Aorta (tissue), 5 donors: ENCODE results near the gene FUT2. TPM values are rescaled to one million over a fixed set of nuclear protein-coding genes. Genes with fewer than 3 reads are reported as not detected.

ENCODE experiments used
- ATAC-seq: fragments of 200-7000 bp; cut with Tn5 transposase; one replicate; pipeline ENCODE4 v1.9.1; 2022; ENCODE audit warnings: moderate library complexity; ENCODE audit not compliant: low FRiP score
- DNase-seq, 2 donors: peaks; one replicate each; pipeline ENCODE4 v3.0.0-alpha.2; 2020
- H3K27ac ChIP-seq, 2 donors: one replicate each; pipeline ENCODE4 v1.5.1; 2013; ENCODE audit warnings: low read length in 2 of 2, mild to moderate bottlenecking in 2 of 2, moderate library complexity in 2 of 2, control low read depth in 1 of 2, inconsistent platforms in 1 of 2, low read depth in 1 of 2
- H3K27me3 ChIP-seq, 2 donors: one replicate each; pipeline ENCODE4 v1.6.1; 2013; ENCODE audit warnings: control low read depth in 1 of 2, low read length in 1 of 2, mild to moderate bottlenecking in 1 of 2, moderate library complexity in 1 of 2; ENCODE audit not compliant: insufficient read depth in 2 of 2, control insufficient read depth in 1 of 2
- H3K36me3 ChIP-seq, 2 donors: one replicate each; pipeline ENCODE4 v1.6.1; 2013; ENCODE audit warnings: control low read depth in 1 of 2, low read length in 1 of 2, mild to moderate bottlenecking in 1 of 2; ENCODE audit not compliant: insufficient read depth in 2 of 2, control insufficient read depth in 1 of 2
- H3K4me1 ChIP-seq, 2 donors: one replicate each; pipeline ENCODE4 v1.6.1; 2013; ENCODE audit warnings: low read length in 2 of 2, control low read depth in 1 of 2, mild to moderate bottlenecking in 1 of 2, moderate library complexity in 1 of 2; ENCODE audit not compliant: insufficient read depth in 2 of 2, control insufficient read depth in 1 of 2
- H3K4me3 ChIP-seq, 2 donors: one replicate each; pipeline ENCODE4 v1.5.1; 2013; ENCODE audit warnings: low read length in 2 of 2, control low read depth in 1 of 2, mild to moderate bottlenecking in 1 of 2
- H3K9me3 ChIP-seq: one replicate; pipeline ENCODE4 v1.6.1; 2013; ENCODE audit warnings: mild to moderate bottlenecking, low read length; ENCODE audit not compliant: control insufficient read depth
- WGBS, 2 donors: extraction: QIAGEN DNeasy Blood & Tissue Kit; methylation state at CpG; one replicate each; pipeline ENCODE4 v1.1.7; 2013; 5-methylcytosine and 5-hydroxymethylcytosine counted together
- intact Hi-C, 2 donors: fragments of 100-400 bp; cut with DNase I; formaldehyde crosslinking; loops; one replicate each; pipeline versions ENCODE4 v1.14.2 to v1.15.0; 2022
- polyA plus RNA-seq, 2 donors: library from polyadenylated mRNA; stranded (reverse); fragments of 200-250 nt; gene quantifications; one replicate each; pipeline ENCODE4 v1.2.3, GENCODE V29; 2013
- total RNA-seq, 2 donors: library from RNA; stranded (reverse); fragmentation: NEBNext Ultra II Directional; extraction: Animal tissue kit (Norgen Biotek cat#: 25700); gene quantifications; one replicate each; pipeline ENCODE4 v1.2.1, GENCODE V29; 2021
- donor health status: healthy with polysubstance abuse.
- donor health status: Bipolar disorder and iron deficiency.
- donor health status: DM: no; HTN: no; CAD: no.
- donor health status: DM: no; HTN: no; CAD: no.
- donor health status: DM: yes; HTN: yes; CAD: no.

FUT2 gene
- total and polyA plus RNA-seq, 4 donors = 2.8 TPM; not detected in 3

DNA sequence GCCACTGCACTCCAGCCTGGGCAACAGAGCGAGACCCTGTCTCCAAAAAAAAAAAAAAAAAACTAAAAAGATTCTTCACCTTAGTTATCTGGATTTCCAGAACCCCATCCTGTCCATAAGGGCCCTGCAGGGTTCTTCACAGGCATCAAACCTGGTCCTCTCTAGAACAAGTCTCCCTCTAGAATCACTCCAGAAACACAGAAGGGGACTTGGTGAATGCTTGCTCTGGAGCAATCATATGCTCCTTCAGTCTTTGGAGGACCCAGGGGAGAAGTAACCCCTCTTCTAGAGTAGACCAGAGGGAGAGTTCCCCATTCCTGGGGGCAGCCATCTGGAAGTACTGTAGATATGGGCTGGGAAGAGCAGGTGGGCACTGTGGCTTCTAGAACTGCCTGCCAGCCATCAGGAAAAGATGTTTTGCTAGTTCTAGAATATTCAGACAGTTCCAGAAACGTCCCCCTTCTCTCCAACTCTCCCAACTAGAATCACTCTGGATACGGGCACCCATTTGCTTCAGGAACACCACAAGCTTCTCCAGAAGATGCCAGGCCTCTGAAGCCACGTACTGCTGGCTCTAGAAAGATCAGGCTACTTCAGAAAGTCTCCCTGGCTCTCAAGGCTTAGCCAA, 53.9 kb downstream of the FUT2 start:
- no peaks in the 10 kb centered on the region for H3K27me3 ChIP-seq
- H3K4me1 ChIP-seq = no peaks in the 10 kb centered on the region
- 74 to 85% methylated on average over 4 of the region's 4 CpGs for WGBS, 2 donors
- no peaks in the 10 kb centered on the region for H3K9me3 ChIP-seq
- intact Hi-C loops = no loop called here
- H3K4me3 ChIP-seq = no peak overlapping the region
- H3K36me3 ChIP-seq = no peaks in the 10 kb centered on the region
- DNase-seq = no peak
- no peak for ATAC-seq
- H3K27ac ChIP-seq = no peak overlapping the region

DNA sequence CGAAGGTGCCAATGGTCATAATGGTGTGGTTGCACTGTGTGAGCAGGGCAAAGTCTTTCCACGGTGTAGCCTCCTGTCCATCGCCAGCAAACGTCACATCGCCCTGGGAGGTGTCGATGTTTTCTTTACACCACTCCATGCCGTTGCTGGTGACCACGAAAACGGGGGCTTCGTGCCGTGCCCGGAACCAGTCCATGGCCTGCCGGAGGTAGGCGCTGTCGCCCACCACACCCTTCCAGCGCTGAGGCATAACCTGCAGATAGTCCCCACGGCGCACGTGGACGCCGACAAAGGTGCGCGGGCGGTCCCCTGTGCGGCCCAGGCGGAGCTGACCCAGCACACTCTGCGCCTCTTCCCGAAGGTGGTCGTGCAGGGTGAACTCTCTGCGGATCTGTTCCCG, 54.6 kb downstream of the FUT2 start:
- H3K4me3 ChIP-seq = no peak overlapping the region
- DNase-seq (no peak), ATAC-seq (no peak)
- no peaks in the 10 kb centered on the region for H3K27me3 ChIP-seq
- 96 to 98% methylated on average over 31 of the region's 31 CpGs for WGBS, 2 donors
- no peak overlapping the region for H3K27ac ChIP-seq
- no peaks in the 10 kb centered on the region for H3K36me3 ChIP-seq
- no peaks in the 10 kb centered on the region for H3K4me1 ChIP-seq
- intact Hi-C loops = no loop called here
- no peaks in the 10 kb centered on the region for H3K9me3 ChIP-seq

DNA sequence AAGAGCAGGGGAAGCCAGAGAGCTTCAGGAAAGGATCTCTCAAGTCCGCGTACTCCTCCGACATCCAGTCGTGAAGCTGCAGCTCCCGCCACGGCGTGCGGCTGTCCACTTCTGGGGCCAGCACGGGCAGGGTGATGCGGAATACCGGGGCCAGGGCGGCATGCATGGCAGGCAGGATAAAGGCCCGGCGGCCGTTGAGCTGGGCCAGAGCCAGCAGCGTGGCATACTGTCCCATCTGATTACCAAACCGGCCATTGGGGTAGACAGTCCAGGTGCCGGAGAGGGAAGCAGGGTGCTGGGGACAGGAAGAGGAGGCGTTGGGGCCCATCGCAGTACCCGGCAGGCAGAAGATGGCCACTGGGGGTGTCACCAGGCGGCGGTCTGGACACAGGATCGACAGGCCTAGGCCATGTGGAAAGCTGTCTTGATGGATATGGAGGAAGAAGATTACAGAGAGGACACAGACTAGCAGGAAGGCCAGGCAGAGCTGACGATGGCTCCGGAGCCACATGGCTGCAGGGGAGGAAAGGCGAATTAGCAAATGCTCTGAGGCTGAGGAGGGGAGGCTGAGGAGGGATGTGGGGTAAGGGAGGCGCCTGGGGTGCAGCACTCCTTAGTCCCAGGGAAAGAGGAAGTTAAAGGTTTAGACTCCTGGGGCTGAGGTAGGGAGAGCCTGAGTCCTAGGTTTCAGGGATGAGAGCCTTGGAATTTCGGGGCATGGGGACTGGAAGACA, 55.2 kb downstream of the FUT2 start:
- no peak for DNase-seq
- intact Hi-C loops = no loop called here
- Histone ChIP-seq H3K36me3 (no peaks in the 10 kb centered on the region), H3K4me1 (no peaks in the 10 kb centered on the region), H3K4me3 (no peak overlapping the region), H3K9me3 (no peaks in the 10 kb centered on the region), H3K27ac (no peak overlapping the region), H3K27me3 (no peaks in the 10 kb centered on the region)
- 93 to 95% methylated on average over 29 of the region's 29 CpGs for WGBS, 2 donors
- ATAC-seq = no peak

DNA sequence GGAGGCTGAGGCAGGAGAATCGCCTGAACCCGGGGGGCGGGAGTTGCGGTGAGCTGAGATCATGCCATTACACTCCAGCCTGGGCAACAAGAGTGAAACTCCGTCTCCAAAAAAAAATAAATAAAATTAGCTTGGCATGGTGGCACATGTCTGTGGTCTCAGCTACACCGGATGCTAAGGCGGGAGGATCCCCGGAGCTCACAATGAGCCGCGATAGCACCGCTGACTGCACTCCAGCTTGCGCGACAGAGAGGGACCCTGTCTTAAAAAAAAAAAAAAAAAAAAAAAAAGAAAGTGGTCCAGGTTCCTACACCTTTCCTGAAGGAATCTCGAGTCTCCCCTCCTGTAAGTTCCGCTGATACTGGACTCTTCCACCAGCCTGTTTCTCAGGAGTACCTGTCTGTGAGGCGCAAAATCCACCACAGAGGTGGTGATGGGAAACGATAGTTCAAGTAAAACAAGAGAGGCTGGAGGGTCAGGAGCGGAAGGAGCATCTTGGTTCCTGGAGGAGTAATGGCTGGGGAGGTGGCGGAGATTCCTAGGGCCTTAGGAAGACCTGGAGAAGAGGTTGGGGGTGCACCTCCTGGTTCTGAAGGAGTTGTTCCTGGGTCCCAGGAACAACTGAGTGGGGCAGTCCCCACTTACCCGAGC, 56.2 kb downstream of the FUT2 start:
- DNase-seq = no peak
- Histone ChIP-seq H3K4me3 (no peak overlapping the region), H3K36me3 (no peaks in the 10 kb centered on the region), H3K9me3 (no peaks in the 10 kb centered on the region), H3K27ac (no peak overlapping the region), H3K4me1 (no peaks in the 10 kb centered on the region), H3K27me3 (no peaks in the 10 kb centered on the region)
- intact Hi-C loops = no loop called here
- 21 to 25% methylated on average over 20 of the region's 20 CpGs for WGBS, 2 donors
- no peak for ATAC-seq

DNA sequence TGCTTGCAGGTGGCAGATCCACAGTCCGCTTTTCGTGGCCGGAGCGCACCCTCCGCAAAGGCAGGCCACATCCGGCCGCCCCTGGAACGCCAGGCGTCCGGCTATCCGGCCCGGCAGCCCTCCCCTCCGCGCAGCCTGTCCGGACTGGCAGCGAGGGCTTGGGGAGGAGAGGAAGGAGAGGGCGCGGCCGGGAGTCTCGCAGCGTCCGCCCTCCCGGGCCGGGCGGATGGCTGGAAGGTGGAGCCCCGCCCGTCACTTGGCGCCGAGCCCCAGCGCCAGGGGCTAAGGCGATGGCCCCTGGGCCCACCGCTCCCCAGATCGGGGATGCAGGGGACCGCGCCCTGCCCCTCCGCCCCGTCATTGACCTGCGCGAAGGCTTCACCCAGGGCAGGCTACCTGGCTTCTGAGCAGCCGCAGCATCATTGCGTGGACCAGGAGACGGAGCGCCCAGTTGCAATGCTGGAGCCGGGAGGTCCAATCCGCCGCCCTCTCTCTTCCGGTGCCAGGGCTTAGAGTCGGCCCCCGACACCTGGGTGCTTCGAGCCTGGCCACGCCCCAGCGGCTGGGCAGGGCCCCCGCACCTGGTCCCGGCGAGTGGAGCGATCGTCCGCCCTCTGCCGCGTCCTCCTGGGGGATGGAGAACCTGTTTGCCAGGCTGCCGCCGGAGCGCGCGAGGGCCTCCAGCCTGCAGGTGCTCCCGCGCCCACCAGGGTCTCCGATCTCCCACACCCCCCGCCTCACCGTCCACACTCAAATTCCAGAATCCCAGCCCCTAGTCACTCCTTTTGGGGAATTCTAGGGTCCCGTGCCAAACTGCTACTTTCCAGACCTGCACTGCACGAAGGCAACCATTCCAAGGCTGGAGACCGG, 57.0 kb downstream of the FUT2 start, which contains the start of gene FUT1:
FUT1 (minus strand) TSS at position 146 of the 870 bp plus-strand sequence. CDS start 1,360 bp downstream, outside the sequence.
- Histone ChIP-seq H3K27me3 (no peaks in the 10 kb centered on the region), H3K4me1 (no peaks in the 10 kb centered on the region)
- WGBS, 2 donors = 3 to 5% methylated on average over 63 to 73 of the region's 73 CpGs

DNA sequence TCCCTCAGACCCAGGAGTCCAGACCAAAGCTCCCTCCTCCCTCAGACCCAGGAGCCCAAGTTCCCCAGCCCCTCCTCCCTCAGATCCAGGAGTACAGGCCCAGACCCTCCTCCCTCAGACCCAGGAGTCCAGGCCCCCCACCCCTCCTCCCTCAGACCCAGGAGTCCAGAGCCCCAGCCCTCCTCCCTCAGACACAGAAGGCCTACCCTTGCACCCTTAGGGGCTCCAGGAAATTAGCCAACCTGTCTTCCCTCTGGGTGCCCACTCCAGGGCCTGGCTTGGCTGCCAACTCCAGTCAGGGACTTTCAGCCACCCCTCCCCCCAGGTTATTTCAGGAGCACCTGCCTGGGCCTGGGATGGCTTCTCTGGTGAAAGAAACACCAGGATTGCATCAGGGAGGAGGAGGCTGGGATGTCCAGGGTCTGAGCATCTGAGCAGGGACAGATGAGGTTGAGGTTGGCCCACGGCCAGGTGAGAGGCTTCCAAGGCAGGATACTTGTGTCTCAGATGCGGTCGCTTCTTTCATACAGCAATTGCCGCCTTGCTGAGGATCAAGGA, 59.4 kb downstream of the FUT2 start, which contains the start of gene FGF21:
FGF21 (plus strand) TSS at position 441 of the 558 bp plus-strand sequence. CDS start 713 bp downstream, outside the sequence.
- Histone ChIP-seq H3K9me3 (no peaks in the 10 kb centered on the region), H3K4me1 (no peaks in the 10 kb centered on the region), H3K4me3 (no peak within 1 kb of the TSS), H3K36me3 (no peaks in the 10 kb centered on the region), H3K27ac (no peak within 1 kb of the TSS), H3K27me3 (no peaks in the 10 kb centered on the region)
- DNase-seq = no peak
- no peak for ATAC-seq
- WGBS, 2 donors = 77% methylated on average over 4 of the region's 4 CpGs
- intact Hi-C loops = no loop called here

More for the DNA sequence above, 57.0 kb downstream of the FUT2 start, which contains the start of gene FUT1:
- no peaks in the 10 kb centered on the region for H3K9me3 ChIP-seq
- H3K36me3 ChIP-seq = no peaks in the 10 kb centered on the region
- DNase-seq = peak; percentile 69 to 82
- no peak within 1 kb of the TSS for H3K27ac ChIP-seq
- intact Hi-C loops = no loop called here
- no peak within 1 kb of the TSS for H3K4me3 ChIP-seq
- ATAC-seq = peak; percentile 59
